ENCODE results near the gene SAMD14. TPM values are rescaled to one million over a fixed set of nuclear protein-coding genes. Genes with fewer than 3 reads are reported as not detected.

The SAMD14 gene
- total and polyA plus RNA-seq, 2 of the 4 experiments (the other 2 are of a cell fraction) = 1.4 to 6.2 TPM

- 0 out of 2 replicates have a peak overlapping the region, but pooled peaks have one; percentile 5 for H3K18ac ChIP-seq (ENCODE audit: low read depth, low read length)
- DNase-seq (peak; percentile 55), ATAC-seq (ENCODE audit: low read depth) (peak; percentile 25)
- peak overlapping the region; percentile 29; the same call in 1 of the 2 replicates for H3K27ac ChIP-seq (ENCODE audit: insufficient read depth, low read length)
- dilution Hi-C loops (cut with HindIII; ENCODE audit: low sequenced_read_pairs, unreplicated experiment) (no loop called here), intact Hi-C loops (cut with micrococcal nuclease) (no loop called here), in situ Hi-C loops (cut with MboI; ENCODE audit: low sequenced_read_pairs) (no loop called here)
- peak overlapping the region; percentile 66 for H3K4ac ChIP-seq (ENCODE audit: low read depth, low read length)
- H3K27me3 ChIP-seq (ENCODE audit: control insufficient read depth, insufficient read depth, low read length) = no peaks in the 10 kb centered on the region
- ChIA-PET POLR2A (ENCODE audit: unreplicated experiment) (interaction anchor here (0.6 kb wide), 1 partner anchor 66 kb away, joined by 9 read pairs; no protein-coding TSS in a partner anchor), CTCF (interaction anchor here (0.9 kb wide), 1 partner anchor 29 kb away, joined by 3 read pairs; no protein-coding TSS in a partner anchor)
- H2BK5ac ChIP-seq (ENCODE audit: low read depth, low read length, poor library complexity, severe bottlenecking) = peak overlapping the region; percentile 59
- peaks cover 20% of the 10 kb centered on the region for H3K4me1 ChIP-seq (ENCODE audit: control insufficient read depth, insufficient read depth, low read length)
- H3K9me3 ChIP-seq (ENCODE audit: control insufficient read depth, insufficient read depth, low read length) = no peaks in the 10 kb centered on the region
- H3K56ac ChIP-seq (ENCODE audit: extremely low read depth, insufficient read depth, low read length) = peak overlapping the region; percentile 71; the same call in 1 of the 2 replicates
- H4K91ac ChIP-seq (ENCODE audit: insufficient read depth, low read depth, low read length) = no peak overlapping the region
- H3K14ac ChIP-seq (replicated peaks; ENCODE audit: low read depth, low read length) = peak overlapping the region; percentile 52
- peak overlapping the region; percentile 31; the same call in 1 of the 2 replicates for H4K5ac ChIP-seq (ENCODE audit: low read depth, low read length)
- no peak overlapping the region for H2BK20ac ChIP-seq (ENCODE audit: low read depth, low read length)
- H2AK5ac ChIP-seq (ENCODE audit: low read depth, low read length) = peak overlapping the region; percentile 82; the same call in 1 of the 2 replicates
- no TSS peak for BruUV-seq (replicated peaks)
- H2BK120ac ChIP-seq (ENCODE audit: low read depth, low read length) = no peak overlapping the region; the same call in 1 of the 2 replicates
- 0 out of 2 replicates have a peak overlapping the region, but pooled peaks have one; percentile 14 for H3K9ac ChIP-seq (ENCODE audit: low read depth, low read length)
- H3K9me1 ChIP-seq (ENCODE audit: insufficient read depth, low read length) = peaks cover 6% of the 10 kb centered on the region
- H3K79me1 ChIP-seq (ENCODE audit: low read depth in 1 of 2, low read length in 2 of 2) = peaks cover 18 to 56% of the 10 kb centered on the region in 2 experiments; a peak in 3 of 4 replicates
- peaks cover 38% of the 10 kb centered on the region for H3K36me3 ChIP-seq (ENCODE audit: control insufficient read depth, insufficient read depth, low read length)
- TF ChIP-seq SMC3 (IDR thresholded peaks at IDR 0.05; ENCODE audit: low read depth, low read length) (no peak), USF2 (IDR thresholded peaks at IDR 0.05; ENCODE audit: low read depth, low read length) (no peak), CTCF (conservative IDR thresholded peaks at IDR 0.05; ENCODE audit: low read depth, low read length) (no peak), MAFK (IDR thresholded peaks at IDR 0.05; ENCODE audit: low read depth, low read length) (no peak), MAZ (IDR thresholded peaks at IDR 0.05; ENCODE audit: borderline replicate concordance, low read depth, low read length) (peak; percentile 42; the same call in 1 of the 2 replicates), FOS (IDR thresholded peaks at IDR 0.05; ENCODE audit: low read depth, low read length) (peak; percentile 43; the same call in 1 of the 2 replicates), ELK1 (IDR thresholded peaks at IDR 0.05; ENCODE audit: borderline replicate concordance, low read depth, low read length) (no peak), NFE2L2 (IDR thresholded peaks at IDR 0.05; ENCODE audit: low read depth, low read length) (no peak)
- no peak overlapping the region for H3K4me3 ChIP-seq (ENCODE audit: insufficient read depth, low read depth, low read length)
- 0 out of 2 replicates have a peak overlapping the region, but pooled peaks have one; percentile 24 for H3K23ac ChIP-seq (ENCODE audit: low read depth, low read length)
- peak overlapping the region; percentile 71 for H2AFZ ChIP-seq (replicated peaks; ENCODE audit: low read length, poor library complexity)
- no peak overlapping the region; the same call in 2 of the 3 replicates for H2BK15ac ChIP-seq (ENCODE audit: low read depth, low read length)
- WGBS, 2 experiments (ENCODE audit: extremely low coverage in 2 of 2, insufficient read length in 1 of 2) = 50% methylated on average over 1 of the region's 7 CpGs; no CpG with 5 or more reads in 1 of the 2 experiments
- H4K20me1 ChIP-seq (ENCODE audit: insufficient read depth, low read length) = peaks cover 27% of the 10 kb centered on the region
- peak overlapping the region in 1 of 2 experiments; percentile 6; a peak in 1 of 4 replicates for H4K8ac ChIP-seq (ENCODE audit: low read depth in 2 of 2, low read length in 2 of 2)
- peak overlapping the region; percentile 81 for H2AK9ac ChIP-seq (replicated peaks; ENCODE audit: low read depth, low read length, poor library complexity)
- peak overlapping the region; percentile 3 for H3K4me2 ChIP-seq (ENCODE audit: low read depth, low read length)
Measured at GRCh38 chr17:50133028-50133768, 3.2 kb upstream of the SAMD14 start.
